ENCODE data around the gene PCSK2.

The PCSK2 gene

GRCh38 chr20:17374086-17374485 is 147.2 kb downstream of the PCSK2 start:
- TF ChIP-seq CTCF (IDR thresholded peaks at IDR 0.05; ENCODE audit: low read depth, low read length): no peak
- H3K4me3 ChIP-seq (ENCODE audit: low read depth, low read length): no peak overlapping the region

GRCh38 chr20:17376031-17376430 is 149.2 kb downstream of the PCSK2 start:
- TF ChIP-seq CTCF (IDR thresholded peaks at IDR 0.05; ENCODE audit: low read depth, low read length): no peak
- no peak overlapping the region for H3K4me3 ChIP-seq (ENCODE audit: low read depth, low read length)

GRCh38 chr20:17377231-17377630 is 150.4 kb downstream of the PCSK2 start:
- TF ChIP-seq CTCF (IDR thresholded peaks at IDR 0.05; ENCODE audit: low read depth, low read length): no peak
- no peak overlapping the region for H3K4me3 ChIP-seq (ENCODE audit: low read depth, low read length)

GRCh38 chr20:17379651-17380050 is 152.8 kb downstream of the PCSK2 start:
- H3K4me3 ChIP-seq (ENCODE audit: low read depth, low read length): no peak overlapping the region
- TF ChIP-seq CTCF (IDR thresholded peaks at IDR 0.05; ENCODE audit: low read depth, low read length): no peak

- H3K4me3 ChIP-seq (ENCODE audit: low read depth, low read length): no peak overlapping the region
- TF ChIP-seq CTCF (IDR thresholded peaks at IDR 0.05; ENCODE audit: low read depth, low read length): no peak
These were observed 154.0 kb downstream of the PCSK2 start for GRCh38 chr20:17380801-17381200.

GRCh38 chr20:17381724-17382123 is 154.9 kb downstream of the PCSK2 start:
- no peak for TF ChIP-seq CTCF (IDR thresholded peaks at IDR 0.05; ENCODE audit: low read depth, low read length)
- H3K4me3 ChIP-seq (ENCODE audit: low read depth, low read length): no peak overlapping the region

- no peak for TF ChIP-seq CTCF (IDR thresholded peaks at IDR 0.05; ENCODE audit: low read depth, low read length)
- H3K4me3 ChIP-seq (ENCODE audit: low read depth, low read length): no peak overlapping the region
These were observed 159.0 kb downstream of the PCSK2 start for GRCh38 chr20:17385798-17386197.
